HG03095 (cell line): ENCODE data around the gene A2M.

ENCODE experiments used
- ATAC-seq: cut with Tn5 transposase; IDR thresholded peaks from one replicate; pipeline ENCODE4 v1.9.1; 2021; ENCODE audit warnings: moderate library complexity; ENCODE audit not compliant: unreplicated experiment

Gene A2M

GRCh38 chr12:9099552-9100190 lies 16.0 kb downstream of the A2M start:
- no peak for ATAC-seq

- no peak for ATAC-seq
Observed at GRCh38 chr12:9098463-9099026, 17.2 kb downstream of the A2M start.

GRCh38 chr12:9098115-9098452 lies 17.6 kb downstream of the A2M start:
- no peak for ATAC-seq

- no peak for ATAC-seq
Observed at GRCh38 chr12:9096563-9097176, 19.0 kb downstream of the A2M start.

- ATAC-seq, result no peak
Observed at GRCh38 chr12:9095322-9095721, 20.4 kb downstream of the A2M start.

GRCh38 chr12:9094512-9095206 lies 21.1 kb downstream of the A2M start:
- no peak for ATAC-seq

- no peak for ATAC-seq
Observed at GRCh38 chr12:9091891-9092598, 23.7 kb downstream of the A2M start.

- no peak for ATAC-seq
Observed at GRCh38 chr12:9090220-9090619, 25.5 kb downstream of the A2M start.

- no peak for ATAC-seq
Observed at GRCh38 chr12:9087087-9087835, 28.5 kb downstream of the A2M start.

GRCh38 chr12:9086087-9086486 lies 29.6 kb downstream of the A2M start:
- ATAC-seq, result no peak

GRCh38 chr12:9084417-9084816 lies 31.3 kb downstream of the A2M start:
- ATAC-seq, result no peak

- ATAC-seq, result no peak
Observed at GRCh38 chr12:9083793-9084192, 31.9 kb downstream of the A2M start.

- ATAC-seq, result no peak
Observed at GRCh38 chr12:9081667-9082427, 33.9 kb downstream of the A2M start.

- ATAC-seq, result no peak
Observed at GRCh38 chr12:9079883-9080675, 35.6 kb downstream of the A2M start.

- no peak for ATAC-seq
Observed at GRCh38 chr12:9079082-9079481, 36.6 kb downstream of the A2M start.

GRCh38 chr12:9077152-9078031 lies 38.3 kb downstream of the A2M start:
- ATAC-seq, result no peak

GRCh38 chr12:9076733-9077132 lies 39.0 kb downstream of the A2M start:
- no peak for ATAC-seq

- no peak for ATAC-seq
Observed at GRCh38 chr12:9075138-9075535, 40.6 kb downstream of the A2M start.
